OCI-LY7 (cell line): ENCODE measurements around the gene ZBTB49. TPM values are rescaled to one million over a fixed set of nuclear protein-coding genes. Genes with fewer than 3 reads are reported as not detected.

ENCODE experiments used
- BruUV-seq: library from RNA; stranded (reverse); fragments of 400-500 nt; replicated peaks from 2 replicates; lab custom pipeline; 2021; lab: Mats Ljungman, UMichigan
- CTCF ChIA-PET: fragments of 300-600 bp; sonication (Branson Sonifier 250); formaldehyde crosslinking; loops from one replicate; lab custom pipeline; 2022; ENCODE audit warnings: antibody characterized with exemption; ENCODE audit not compliant: unreplicated experiment; lab: Charles Lee
- POLR2A ChIA-PET: fragments of 300-600 bp; sonication (Branson Sonifier 250); formaldehyde crosslinking; loops from one replicate; lab custom pipeline; 2022; ENCODE audit warnings: antibody characterized with exemption; lab: Charles Lee
- DNase-seq: peaks from one replicate; pipeline ENCODE4 v3.0.0-alpha.2; 2015; ENCODE audit warnings: low spot score
- H2AFZ ChIP-seq: fragments of 200-600 bp; sonication (generic), shearing (Covaris generic); 2 replicates; pipeline ENCODE4 v1.6.1; 2014; ENCODE audit warnings: mild to moderate bottlenecking, antibody characterized with exemption, low read length, moderate library complexity
- H3K27ac ChIP-seq: fragments of 200-600 bp; sonication (generic); 2 replicates; pipeline ENCODE4 v1.5.1; 2014; ENCODE audit warnings: mixed run types, low read depth, mild to moderate bottlenecking, moderate library complexity, low read length, inconsistent platforms; ENCODE audit not compliant: poor library complexity, severe bottlenecking
- H3K36me3 ChIP-seq: fragments of 200-600 bp; sonication (generic); 2 replicates; pipeline ENCODE4 v1.6.1; 2014; ENCODE audit warnings: mild to moderate bottlenecking, antibody characterized with exemption, low read length, moderate library complexity, mixed read lengths; ENCODE audit not compliant: insufficient read depth
- H3K4me1 ChIP-seq: fragments of 200-600 bp; sonication (generic); 2 replicates; pipeline ENCODE4 v1.5.1; 2014; ENCODE audit warnings: mild to moderate bottlenecking, low read length; ENCODE audit not compliant: insufficient read depth, poor library complexity, severe bottlenecking
- H3K4me2 ChIP-seq: fragments of 200-600 bp; sonication (generic); 2 replicates; pipeline ENCODE4 v1.6.1; 2014; ENCODE audit warnings: mild to moderate bottlenecking, low read length
- H3K4me3 ChIP-seq: fragments of 200-600 bp; sonication (generic); 2 replicates; pipeline ENCODE4 v1.5.1; 2014; ENCODE audit warnings: mild to moderate bottlenecking, low read depth, low read length; ENCODE audit not compliant: poor library complexity, severe bottlenecking
- H3K79me2 ChIP-seq: fragments of 200-600 bp; sonication (generic); 2 replicates; pipeline ENCODE4 v1.6.1; 2016; ENCODE audit warnings: low read depth, mild to moderate bottlenecking, low read length, moderate library complexity, mixed read lengths; ENCODE audit not compliant: insufficient read depth
- H3K9me2 ChIP-seq: fragments of 200-600 bp; sonication (generic); 2 replicates; pipeline ENCODE4 v1.6.1; 2016; ENCODE audit warnings: mild to moderate bottlenecking, low read length, mixed read lengths; ENCODE audit not compliant: insufficient read depth
- H3K9me3 ChIP-seq: fragments of 200-600 bp; sonication (generic); 2 replicates; pipeline ENCODE4 v1.6.1; 2014; ENCODE audit warnings: mild to moderate bottlenecking, mixed run types, low read length, mixed read lengths
- H4K20me1 ChIP-seq: fragments of 200-600 bp; sonication (generic); 2 replicates; pipeline ENCODE4 v1.6.1; 2014; ENCODE audit warnings: mild to moderate bottlenecking, antibody characterized with exemption, low read length, moderate library complexity, mixed read lengths; ENCODE audit not compliant: insufficient read depth
- CTCF ChIP-seq: fragments of 200-600 bp; sonication (generic); conservative IDR thresholded peaks from 2 replicates; pipeline ENCODE4 v1.5.1; 2014; ENCODE audit warnings: mild to moderate bottlenecking, antibody characterized with exemption, low read length, moderate library complexity, mixed read lengths
- EZH2phosphoT487 ChIP-seq: fragments of 200-600 bp; sonication (generic); IDR thresholded peaks from 2 replicates; pipeline ENCODE4 v1.6.1; 2018; ENCODE audit warnings: low read depth, borderline replicate concordance, mild to moderate bottlenecking, mixed run types, antibody characterized with exemption, low read length, moderate library complexity, mixed read lengths
- intact Hi-C: fragments of 100-400 bp; cut with micrococcal nuclease; formaldehyde crosslinking; loops from one replicate; pipeline ENCODE4 v1.10.0; 2022; ENCODE audit not compliant: unreplicated experiment
- total RNA-seq, 2 experiments: library from RNA; depleted of rRNA in 1 of 2; stranded (reverse); fragments of >200 nt in 1 of 2; shearing (Covaris generic) in 1 of 2; gene quantifications; 2 replicates each; pipeline ENCODE4 v1.2.3, GENCODE V29; 2014 to 2022

Gene ZBTB49
- total RNA-seq, 2 experiments from 2014 or later = 6.5 to 8.7 TPM

DNA sequence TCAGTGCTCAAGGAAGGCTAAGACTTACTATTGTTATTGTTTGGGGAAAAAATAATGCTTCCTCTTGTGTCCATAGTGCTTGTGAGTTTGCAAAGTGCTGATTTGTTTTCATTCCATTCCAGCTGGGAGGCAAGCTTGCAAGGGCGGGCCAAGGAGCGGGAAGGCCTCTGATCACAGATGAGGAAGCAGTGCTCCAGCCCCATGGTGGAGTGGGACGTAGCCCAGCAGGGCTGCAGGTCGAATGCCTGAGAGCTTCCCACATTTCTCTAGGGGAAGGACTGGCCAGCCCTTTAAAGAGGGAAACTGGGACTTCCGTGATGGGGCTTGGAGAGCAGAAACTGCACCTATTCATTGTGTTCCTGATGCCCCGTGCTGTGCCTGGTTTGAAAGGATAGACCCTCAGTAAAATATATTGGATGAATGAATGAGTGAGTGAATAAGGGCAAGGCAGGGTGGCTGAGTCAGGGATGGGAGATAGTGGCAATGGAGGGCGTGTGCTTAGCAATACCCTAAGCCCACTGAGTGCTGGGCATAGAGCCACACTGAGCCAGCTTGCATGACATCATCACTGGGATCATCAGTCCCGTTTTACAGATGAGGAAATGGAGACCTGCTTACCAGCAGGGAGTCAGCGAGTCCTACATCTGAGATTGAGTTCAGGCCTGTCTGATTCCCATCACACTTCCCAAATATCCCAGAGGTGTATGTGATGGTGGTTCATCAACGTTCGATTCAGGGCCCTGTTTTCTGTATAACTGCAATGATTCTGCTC is 78.9 kb downstream of the ZBTB49 start:
- Histone ChIP-seq H4K20me1 (no peaks in the 10 kb centered on the region), H3K79me2 (no peaks in the 10 kb centered on the region), H3K4me2 (no peak overlapping the region), H3K27ac (no peak overlapping the region), H3K9me2 (no peaks in the 10 kb centered on the region), H3K9me3 (peaks cover 25% of the 10 kb centered on the region), H3K36me3 (no peaks in the 10 kb centered on the region), H2AFZ (no peak overlapping the region; the same call in 1 of the 2 replicates), H3K4me3 (no peak overlapping the region), H3K4me1 (no peaks in the 10 kb centered on the region)
- intact Hi-C loops = no loop called here
- TF ChIP-seq CTCF = no peak
- TF ChIP-seq EZH2phosphoT487 = no peak
- ChIA-PET POLR2A (interaction anchor here (1.4 kb wide), 1 partner anchor 18 kb away, joined by 4 read pairs; the partner anchor contains the start of gene NSG1), CTCF (no interaction called here)
- DNase-seq = no peak
- no TSS peak for BruUV-seq

Other genes with a start within 250 kb of the ZBTB49 start
- gene OTOP1, start 63.3 kb upstream of the ZBTB49 start, total RNA-seq (2014; rRNA removed; shearing (Covaris generic)) = not detected in 2 replicates
- not detected in 2 replicates for gene OTOP1, start 63.3 kb upstream of the ZBTB49 start, total RNA-seq (2022)
- gene TMEM128, start 42.0 kb upstream of the ZBTB49 start, total RNA-seq (2014; rRNA removed; shearing (Covaris generic)) = 11.2 and 13.9 TPM in 2 replicates
- 17.8 and 20.6 TPM in 2 replicates for gene TMEM128, start 42.0 kb upstream of the ZBTB49 start, total RNA-seq (2022)
- gene LYAR, start 97 bp upstream of the ZBTB49 start, total RNA-seq (2014; rRNA removed; shearing (Covaris generic)) = 58.8 and 86.8 TPM in 2 replicates
- gene LYAR, start 97 bp upstream of the ZBTB49 start, total RNA-seq (2022) = 55.0 and 58.5 TPM in 2 replicates
- 28.8 and 38.8 TPM in 2 replicates for gene NSG1, start 96.9 kb downstream of the ZBTB49 start, total RNA-seq (2014; rRNA removed; shearing (Covaris generic))
- 35.5 and 36.6 TPM in 2 replicates for gene NSG1, start 96.9 kb downstream of the ZBTB49 start, total RNA-seq (2022)